NCI-H2081 (cell line): ENCODE data around the gene MUC5AC.
"Not testable (repeated sequence)": the region's sequence is repeated elsewhere in the genome, so short reads cannot be mapped to it uniquely, and the experiment has no call there.

Experiments used
- DNase-seq, 2 experiments: peaks; one replicate each; lab custom pipeline; 2025; lab: John Stamatoyannopoulos, UW

Gene MUC5AC

GRCh38 chr11:1148752-1149180 lies 9.0 kb upstream of the MUC5AC start:
- DNase-seq = no peak

DNA sequence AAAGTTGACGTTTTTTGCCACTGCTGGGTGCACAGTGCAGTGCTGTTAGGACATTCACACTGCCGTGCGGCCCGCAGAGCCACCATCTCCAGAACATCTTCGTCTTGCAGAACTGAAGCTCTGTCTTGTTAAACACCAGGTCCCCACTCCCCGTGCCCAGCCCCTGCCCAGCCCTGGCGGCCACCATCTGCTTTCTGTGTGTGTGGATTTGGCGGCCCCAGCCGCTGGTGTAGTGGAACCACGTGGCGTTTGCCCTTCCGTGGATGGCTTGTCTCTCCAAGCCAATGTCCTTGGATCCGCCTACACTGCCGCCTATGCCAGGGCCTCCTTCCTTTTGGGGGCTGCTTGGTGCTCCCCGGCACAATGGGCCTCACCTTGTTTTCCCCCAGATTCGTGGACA lies 8.2 kb upstream of the MUC5AC start:
- DNase-seq = no peak

- no peak for DNase-seq
Observed at GRCh38 chr11:1150116-1150515, 7.6 kb upstream of the MUC5AC start.

DNA sequence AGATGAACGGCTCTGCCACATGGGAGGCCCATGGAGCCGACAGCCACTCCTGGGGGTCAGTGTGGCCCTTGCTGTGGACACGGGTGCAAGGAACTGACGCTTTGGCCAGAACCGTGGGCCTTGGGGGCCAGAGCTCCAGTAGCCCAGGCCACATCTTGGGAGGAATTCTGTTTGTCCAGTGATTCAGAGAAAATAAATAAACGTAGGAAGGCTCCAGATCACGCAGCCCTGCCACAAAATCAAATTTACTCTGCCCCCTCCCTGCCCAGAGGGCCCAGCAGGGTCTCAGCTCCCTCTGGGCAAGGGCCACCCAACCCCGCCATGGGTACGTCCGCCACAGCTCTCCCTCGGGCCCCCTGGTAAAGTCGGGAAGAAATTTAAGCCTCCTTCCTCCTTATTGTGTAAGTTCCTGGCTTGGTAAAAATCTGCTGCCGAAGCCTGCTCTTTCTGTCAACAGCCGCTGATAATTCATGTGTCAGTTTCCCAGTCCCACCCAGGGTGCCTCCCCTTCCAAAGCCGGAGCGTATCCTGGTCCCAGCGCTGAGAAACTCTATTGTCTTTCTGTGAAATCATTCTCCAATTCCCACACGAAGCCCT lies 6.9 kb upstream of the MUC5AC start:
- DNase-seq = no peak

GRCh38 chr11:1151366-1152315 lies 6.1 kb upstream of the MUC5AC start:
- DNase-seq = no peak

GRCh38 chr11:1152316-1153104 lies 5.2 kb upstream of the MUC5AC start:
- no peak for DNase-seq

DNA sequence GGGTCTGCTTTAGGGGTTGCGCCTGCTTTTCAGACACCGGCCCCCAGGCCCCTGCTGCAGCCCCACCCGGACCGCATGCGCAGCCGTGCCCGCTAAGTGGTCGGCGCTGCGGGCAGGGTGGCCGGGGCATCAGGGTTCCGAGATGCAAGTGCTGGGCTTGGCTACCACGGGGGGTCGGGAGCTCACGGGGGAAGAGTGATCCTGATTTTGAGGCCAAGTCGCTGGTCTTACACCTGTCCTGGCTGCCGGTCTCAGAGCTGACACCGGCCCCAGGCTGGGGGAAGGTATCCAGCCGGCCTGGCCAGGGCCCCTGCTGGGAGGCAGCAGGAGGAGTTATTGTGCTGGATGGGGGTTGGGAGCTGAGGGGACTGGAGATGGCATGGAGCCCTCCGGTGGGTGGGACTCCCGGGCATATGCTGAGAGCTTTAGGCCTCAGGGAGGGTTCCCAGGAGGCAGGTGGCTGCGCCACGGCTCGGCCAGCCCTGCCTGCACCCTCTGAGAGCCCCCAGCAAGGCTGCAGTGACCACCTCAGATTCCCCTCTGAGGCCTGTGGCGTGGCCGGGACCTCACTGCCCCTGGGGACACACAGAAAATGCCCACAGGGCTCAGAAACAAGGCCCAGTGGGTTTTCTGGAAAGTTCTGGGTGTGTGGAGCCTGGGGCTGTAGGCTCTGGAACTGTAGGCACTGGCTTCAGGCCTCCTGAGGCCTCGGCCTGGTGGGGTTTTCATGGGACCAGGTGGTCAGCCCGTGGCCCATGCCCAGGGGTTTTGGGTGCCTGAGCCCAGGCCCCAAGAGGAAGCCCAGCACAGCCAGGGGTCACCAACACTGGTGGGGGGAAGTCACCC lies 4.4 kb upstream of the MUC5AC start:
- no peak for DNase-seq

GRCh38 chr11:1153951-1154493 lies 3.7 kb upstream of the MUC5AC start:
- DNase-seq = no peak

DNA sequence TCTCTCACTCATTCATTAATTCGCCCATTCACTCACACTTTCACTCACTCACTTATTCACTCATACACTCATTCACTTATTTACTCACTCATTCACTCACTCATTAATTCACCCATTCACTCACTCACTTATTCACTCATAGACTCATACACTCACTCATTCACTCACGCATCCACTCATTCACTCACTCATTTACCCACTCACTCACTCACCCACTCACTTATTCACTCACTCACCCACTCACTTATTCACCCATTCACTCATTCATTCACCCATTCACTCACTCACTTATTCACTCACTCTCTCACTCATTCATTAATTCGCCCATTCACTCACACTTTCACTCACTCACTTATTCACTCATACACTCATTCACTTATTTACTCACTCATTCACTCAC lies 3.1 kb upstream of the MUC5AC start:
- not testable (repeated sequence) for DNase-seq

DNA sequence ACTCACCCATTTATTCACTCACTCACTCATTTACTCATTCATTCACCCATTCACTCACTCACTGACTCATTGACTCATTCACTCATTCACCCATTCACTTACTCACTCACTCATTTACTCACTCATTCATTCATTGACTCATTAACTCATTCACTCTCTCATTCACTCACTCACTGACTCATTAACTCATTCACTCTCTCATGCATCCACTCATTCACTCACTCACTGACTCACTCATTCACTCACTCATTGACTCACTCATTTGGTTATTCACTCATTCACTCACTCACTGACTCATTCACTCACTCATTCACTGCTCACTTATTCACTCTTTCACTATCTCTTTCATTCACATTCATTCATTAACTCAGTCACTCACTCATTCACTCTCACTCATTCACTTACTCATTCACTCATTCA lies 2.5 kb upstream of the MUC5AC start:
- DNase-seq = no peak

GRCh38 chr11:1156506-1157340 lies 1.0 kb upstream of the MUC5AC start:
- no peak for DNase-seq

DNA sequence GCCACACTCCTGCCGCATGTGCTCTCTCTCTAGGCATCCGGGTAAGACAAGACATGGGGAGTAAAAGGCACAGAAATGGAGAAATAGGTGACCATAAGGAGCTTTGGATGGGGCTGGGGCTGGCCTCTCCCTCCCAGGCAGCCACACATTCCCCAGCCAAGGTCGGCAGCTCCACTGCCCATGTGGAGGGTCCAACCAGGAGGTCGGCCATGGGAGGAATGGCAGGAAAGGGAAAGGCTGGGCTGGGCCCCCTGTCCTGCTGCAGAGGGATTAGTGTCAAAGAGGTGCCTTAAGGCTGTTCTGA lies 460 bp upstream of the MUC5AC start:
- DNase-seq = no peak

DNA sequence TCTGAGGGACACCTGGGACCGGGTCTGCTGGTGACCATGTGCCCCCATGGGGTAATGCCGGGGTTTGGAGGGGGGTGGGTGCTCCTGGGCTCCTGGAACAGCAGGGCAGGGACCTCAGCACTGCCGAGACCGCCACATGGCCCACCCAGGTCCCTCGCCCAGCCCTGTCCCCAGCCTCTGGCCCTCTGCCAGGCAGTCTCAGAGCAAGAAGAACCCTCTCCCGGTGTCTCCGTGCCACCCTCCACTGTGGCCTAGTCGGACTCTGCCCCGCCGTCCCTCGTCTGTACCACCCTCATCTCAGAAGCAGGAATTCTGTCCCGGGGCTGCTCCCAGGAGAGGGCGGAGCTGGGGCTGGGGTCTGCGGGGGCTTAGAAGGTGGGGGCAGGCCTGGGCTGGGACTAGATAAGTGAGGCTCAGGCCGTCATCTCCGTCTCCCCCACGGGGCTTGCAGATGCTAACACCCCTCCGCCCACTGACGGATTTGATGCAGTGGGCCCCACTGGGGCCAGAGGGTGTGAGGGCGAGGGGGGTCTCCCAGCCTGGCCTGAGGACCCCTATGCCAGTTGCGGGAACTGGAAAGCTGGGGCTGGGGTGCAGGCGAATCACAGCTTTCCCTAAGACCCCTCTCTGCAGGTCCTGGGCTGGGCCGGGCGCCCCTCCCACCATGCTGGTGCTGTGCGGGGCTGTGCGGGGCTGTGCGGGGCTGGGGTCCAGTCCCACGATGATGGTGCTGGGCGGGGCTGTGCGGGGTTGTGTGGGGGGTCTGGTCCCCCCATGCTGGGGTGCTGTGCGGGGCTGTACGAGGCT lies 1.1 kb downstream of the MUC5AC start:
- no peak for DNase-seq

GRCh38 chr11:1159488-1160220 lies 1.9 kb downstream of the MUC5AC start:
- not testable (repeated sequence) for DNase-seq

GRCh38 chr11:1160231-1161101 lies 2.7 kb downstream of the MUC5AC start:
- no peak for DNase-seq

GRCh38 chr11:1161410-1162137 lies 3.8 kb downstream of the MUC5AC start:
- no peak for DNase-seq

GRCh38 chr11:1162138-1162475 lies 4.4 kb downstream of the MUC5AC start:
- DNase-seq = no peak
